K562 (cell line): ENCODE results near the gene FYB1. TPM values are rescaled to one million over a fixed set of nuclear protein-coding genes. Genes with fewer than 3 reads are reported as not detected.

Source experiments
- CBFA2T3 ChIP-seq: fragments of 450-650 bp; IDR thresholded peaks from 2 replicates; pipeline ENCODE4 v1.6.1; 2017
- MAFG ChIP-seq: fragments of 450-650 bp; conservative IDR thresholded peaks from 2 replicates; pipeline ENCODE4 v1.6.1; 2016; ENCODE audit warnings: missing genetic modification characterization, missing compliant biosample characterization
- TSC22D4 ChIP-seq: fragments of 450-650 bp; IDR thresholded peaks from 2 replicates; pipeline ENCODE4 v1.6.1; 2016; ENCODE audit warnings: missing genetic modification characterization, missing biosample characterization, control low read depth
- polyA plus RNA-seq, 8 experiments: library from polyadenylated mRNA; depleted of rRNA in 4 of 8; stranded (reverse) in 5 of 8; unstranded in 3 of 8; fragments of >200 nt; fragmentation: Nextera tagmentation in 2 of 8; fragmentation: Illumina TruSeq in 1 of 8; extraction: Ambion mirVana in 2 of 8; extraction: Trizol in 1 of 8; gene quantifications; 2 replicates each; pipeline versions ENCODE4 v1.2.1 to v1.2.3, GENCODE V29; 2011 to 2014; ENCODE audit warnings: inconsistent platforms in 1 of 8, missing spikeins in 1 of 8
- total RNA-seq, 7 experiments: library from RNA; depleted of rRNA in 6 of 7; stranded (reverse); fragments of >200 nt in 6 of 7; fragmentation: Illumina TruSeq in 2 of 7; extraction: Trizol in 2 of 7; gene quantifications; 2 replicates each; pipeline versions ENCODE4 v1.2.1 to v1.2.3, GENCODE V29; 2011 to 2021; ENCODE audit warnings: low replicate concordance in 1 of 7
- TF ChIP-seq, protein P1 (sequence below): IDR thresholded peaks from 3 replicates; pipeline ENCODE4 v1.6.1; 2011; ENCODE audit warnings: borderline replicate concordance, mild to moderate bottlenecking; ENCODE audit not compliant: insufficient read length, insufficient read depth
- TF ChIP-seq, protein P2 (sequence below): fragments of 450-650 bp; formaldehyde crosslinking; IDR thresholded peaks from 2 replicates; pipeline ENCODE4 v1.4.0; 2020; ENCODE audit warnings: mild to moderate bottlenecking, moderate library complexity
- TF ChIP-seq, protein P3 (sequence below), 3 experiments: fragments of 200-800 bp in 1 of 3; fragments of 250-450 bp in 1 of 3; fragments of 450-650 bp in 1 of 3; sonication (Bioruptor Pico) in 1 of 3; sonication (Bioruptor generic) in 1 of 3; formaldehyde crosslinking in 1 of 3; IDR thresholded peaks; 2 replicates each; pipeline versions ENCODE4 v1.6.1 to v1.8.0; 2016 to 2022; ENCODE audit warnings: mild to moderate bottlenecking in 2 of 3, missing genetic modification characterization in 2 of 3, missing compliant biosample characterization in 1 of 3, moderate library complexity in 1 of 3

Gene FYB1
- total and polyA plus RNA-seq, 9 of the 15 experiments (the other 6 are each of a cell fraction or from before 2014, with no cell fraction given): 4.7 to 31.5 (median 9.7) TPM

GRCh38 chr5:39266442-39266841 lies 47.1 kb upstream of the FYB1 start (continued):
- TF ChIP-seq TSC22D4 (tag) (no peak), CBFA2T3 (peak; percentile 41; the same call in 1 of the 2 replicates), MAFG (tag) (peak; percentile 60)
- TF ChIP-seq, protein P1, sequence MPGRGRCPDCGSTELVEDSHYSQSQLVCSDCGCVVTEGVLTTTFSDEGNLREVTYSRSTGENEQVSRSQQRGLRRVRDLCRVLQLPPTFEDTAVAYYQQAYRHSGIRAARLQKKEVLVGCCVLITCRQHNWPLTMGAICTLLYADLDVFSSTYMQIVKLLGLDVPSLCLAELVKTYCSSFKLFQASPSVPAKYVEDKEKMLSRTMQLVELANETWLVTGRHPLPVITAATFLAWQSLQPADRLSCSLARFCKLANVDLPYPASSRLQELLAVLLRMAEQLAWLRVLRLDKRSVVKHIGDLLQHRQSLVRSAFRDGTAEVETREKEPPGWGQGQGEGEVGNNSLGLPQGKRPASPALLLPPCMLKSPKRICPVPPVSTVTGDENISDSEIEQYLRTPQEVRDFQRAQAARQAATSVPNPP: no peak
- TF ChIP-seq, protein P2, sequence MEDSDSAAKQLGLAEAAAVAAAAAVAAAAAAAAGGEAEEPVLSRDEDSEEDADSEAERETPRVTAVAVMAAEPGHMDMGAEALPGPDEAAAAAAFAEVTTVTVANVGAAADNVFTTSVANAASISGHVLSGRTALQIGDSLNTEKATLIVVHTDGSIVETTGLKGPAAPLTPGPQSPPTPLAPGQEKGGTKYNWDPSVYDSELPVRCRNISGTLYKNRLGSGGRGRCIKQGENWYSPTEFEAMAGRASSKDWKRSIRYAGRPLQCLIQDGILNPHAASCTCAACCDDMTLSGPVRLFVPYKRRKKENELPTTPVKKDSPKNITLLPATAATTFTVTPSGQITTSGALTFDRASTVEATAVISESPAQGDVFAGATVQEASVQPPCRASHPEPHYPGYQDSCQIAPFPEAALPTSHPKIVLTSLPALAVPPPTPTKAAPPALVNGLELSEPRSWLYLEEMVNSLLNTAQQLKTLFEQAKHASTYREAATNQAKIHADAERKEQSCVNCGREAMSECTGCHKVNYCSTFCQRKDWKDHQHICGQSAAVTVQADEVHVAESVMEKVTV: 0 out of 2 replicates have a peak, but pooled peaks have one; percentile 7
- TF ChIP-seq, protein P3, sequence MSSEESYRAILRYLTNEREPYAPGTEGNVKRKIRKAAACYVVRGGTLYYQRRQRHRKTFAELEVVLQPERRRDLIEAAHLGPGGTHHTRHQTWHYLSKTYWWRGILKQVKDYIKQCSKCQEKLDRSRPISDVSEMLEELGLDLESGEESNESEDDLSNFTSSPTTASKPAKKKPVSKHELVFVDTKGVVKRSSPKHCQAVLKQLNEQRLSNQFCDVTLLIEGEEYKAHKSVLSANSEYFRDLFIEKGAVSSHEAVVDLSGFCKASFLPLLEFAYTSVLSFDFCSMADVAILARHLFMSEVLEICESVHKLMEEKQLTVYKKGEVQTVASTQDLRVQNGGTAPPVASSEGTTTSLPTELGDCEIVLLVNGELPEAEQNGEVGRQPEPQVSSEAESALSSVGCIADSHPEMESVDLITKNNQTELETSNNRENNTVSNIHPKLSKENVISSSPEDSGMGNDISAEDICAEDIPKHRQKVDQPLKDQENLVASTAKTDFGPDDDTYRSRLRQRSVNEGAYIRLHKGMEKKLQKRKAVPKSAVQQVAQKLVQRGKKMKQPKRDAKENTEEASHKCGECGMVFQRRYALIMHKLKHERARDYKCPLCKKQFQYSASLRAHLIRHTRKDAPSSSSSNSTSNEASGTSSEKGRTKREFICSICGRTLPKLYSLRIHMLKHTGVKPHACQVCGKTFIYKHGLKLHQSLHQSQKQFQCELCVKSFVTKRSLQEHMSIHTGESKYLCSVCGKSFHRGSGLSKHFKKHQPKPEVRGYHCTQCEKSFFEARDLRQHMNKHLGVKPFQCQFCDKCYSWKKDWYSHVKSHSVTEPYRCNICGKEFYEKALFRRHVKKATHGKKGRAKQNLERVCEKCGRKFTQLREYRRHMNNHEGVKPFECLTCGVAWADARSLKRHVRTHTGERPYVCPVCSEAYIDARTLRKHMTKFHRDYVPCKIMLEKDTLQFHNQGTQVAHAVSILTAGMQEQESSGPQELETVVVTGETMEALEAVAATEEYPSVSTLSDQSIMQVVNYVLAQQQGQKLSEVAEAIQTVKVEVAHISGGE (CRISPR knock-in tag; IDR thresholded peaks at IDR 0.05): peak in 2 of 3 experiments; percentile 54 to 90; a peak in 4 of 6 replicates
